Astrocyte (in vitro differentiated cells and primary cell): ENCODE data around the gene CYP19A1. TPM values are rescaled to one million over a fixed set of nuclear protein-coding genes. Genes with fewer than 3 reads are reported as not detected.

Experiments
- DNase-seq: peaks from one replicate; pipeline ENCODE4 v3.0.0-alpha.2; 2010; ENCODE audit warnings: low read depth
- FAIRE-seq: peaks from 2 replicates; lab custom pipeline; 2011; peaks lifted over from hg19 to GRCh38; lab: Jason Lieb, UNC
- H2AFZ ChIP-seq: 2 replicates; pipeline ENCODE4 v1.6.0; 2012; ENCODE audit warnings: low read depth, low read length, inconsistent platforms
- H3K27ac ChIP-seq: 2 replicates; pipeline ENCODE4 v1.5.1; 2011; ENCODE audit warnings: low read depth, low read length, inconsistent platforms
- H3K27me3 ChIP-seq: 2 replicates; pipeline ENCODE4 v1.6.0; 2011; ENCODE audit warnings: low read length, inconsistent platforms; ENCODE audit not compliant: insufficient read depth
- H3K36me3 ChIP-seq: 2 replicates; pipeline ENCODE4 v1.5.1; 2011; ENCODE audit warnings: low read length, inconsistent platforms; ENCODE audit not compliant: insufficient read depth
- H3K4me1 ChIP-seq: 2 replicates; pipeline ENCODE4 v1.5.1; 2011; ENCODE audit warnings: low read length, inconsistent platforms; ENCODE audit not compliant: insufficient read depth
- H3K4me2 ChIP-seq: 2 replicates; pipeline ENCODE4 v1.6.0; 2012; ENCODE audit warnings: low read length, inconsistent platforms
- H3K4me3 ChIP-seq: 2 replicates; pipeline ENCODE4 v1.5.1; 2011; ENCODE audit warnings: low read depth, mild to moderate bottlenecking, low read length, inconsistent platforms; ENCODE audit not compliant: insufficient read depth
- H3K79me2 ChIP-seq: 2 replicates; pipeline ENCODE4 v1.6.0; 2012; ENCODE audit warnings: mild to moderate bottlenecking, low read length, inconsistent platforms; ENCODE audit not compliant: insufficient read depth
- H3K9ac ChIP-seq: 2 replicates; pipeline ENCODE4 v1.6.0; 2012; ENCODE audit warnings: mild to moderate bottlenecking, low read length, inconsistent platforms
- H3K9me3 ChIP-seq: 2 replicates; pipeline ENCODE4 v1.5.1; 2012; ENCODE audit warnings: low read depth, mild to moderate bottlenecking, low read length, inconsistent platforms; ENCODE audit not compliant: insufficient read depth
- H4K20me1 ChIP-seq: 2 replicates; pipeline ENCODE4 v1.6.0; 2012; ENCODE audit warnings: low read length, inconsistent platforms; ENCODE audit not compliant: insufficient read depth
- H3K27ac Mint-ChIP-seq: one replicate; pipeline ENCODE4 v1.8.0; 2021; ENCODE audit warnings: mild to moderate bottlenecking, mixed read lengths; ENCODE audit not compliant: unreplicated experiment
- H3K27me3 Mint-ChIP-seq: one replicate; pipeline ENCODE4 v1.8.0; 2021; ENCODE audit warnings: low read depth, mixed read lengths; ENCODE audit not compliant: unreplicated experiment
- H3K36me3 Mint-ChIP-seq: one replicate; pipeline ENCODE4 v1.8.0; 2021; ENCODE audit warnings: low read depth, mixed read lengths; ENCODE audit not compliant: unreplicated experiment
- H3K4me1 Mint-ChIP-seq: one replicate; pipeline ENCODE4 v1.8.0; 2021; ENCODE audit warnings: low read depth, mixed read lengths; ENCODE audit not compliant: unreplicated experiment
- H3K4me3 Mint-ChIP-seq: one replicate; pipeline ENCODE4 v1.8.0; 2021; ENCODE audit warnings: mild to moderate bottlenecking, moderate library complexity, mixed read lengths; ENCODE audit not compliant: unreplicated experiment
- H3K9me3 Mint-ChIP-seq: one replicate; pipeline ENCODE4 v1.8.0; 2021; ENCODE audit warnings: mild to moderate bottlenecking, mixed read lengths; ENCODE audit not compliant: unreplicated experiment
- CTCF ChIP-seq: IDR thresholded peaks from 2 replicates; pipeline ENCODE4 v1.5.1; 2011; ENCODE audit warnings: low read depth, mild to moderate bottlenecking, inconsistent platforms, low read length, moderate library complexity; ENCODE audit not compliant: insufficient read depth
- EZH2 ChIP-seq: IDR thresholded peaks from 2 replicates; pipeline ENCODE4 v1.6.1; 2012; ENCODE audit warnings: mild to moderate bottlenecking, low read length, inconsistent platforms; ENCODE audit not compliant: insufficient read depth
- total RNA-seq: library from RNA; stranded (reverse); gene quantifications from 2 replicates; pipeline ENCODE4 v1.2.1, GENCODE V29; 2021

CYP19A1 gene
- total RNA-seq, 1 donor from 2014 or later = 0.75 TPM

GRCh38 chr15:51349156-51349844 lies 10.9 kb upstream of the CYP19A1 start:
- Histone ChIP-seq H3K27ac (no peak overlapping the region), H3K9me3 (no peaks in the 10 kb centered on the region), H3K4me1 (no peaks in the 10 kb centered on the region), H4K20me1 (no peaks in the 10 kb centered on the region), H3K4me2 (no peak overlapping the region), H2AFZ (no peak overlapping the region), H3K36me3 (no peaks in the 10 kb centered on the region), H3K9ac (no peak overlapping the region), H3K4me3 (no peak overlapping the region), H3K27me3 (peaks cover 27% of the 10 kb centered on the region), H3K79me2 (no peaks in the 10 kb centered on the region)
- FAIRE-seq (no peak), DNase-seq (no peak)
- H3K9me3 Mint-ChIP-seq = no peaks in the 10 kb centered on the region
- no peaks in the 10 kb centered on the region for H3K36me3 Mint-ChIP-seq
- H3K27ac Mint-ChIP-seq = no peak overlapping the region
- H3K4me3 Mint-ChIP-seq = no peak overlapping the region
- TF ChIP-seq EZH2 = no peak
- no peak for TF ChIP-seq CTCF
- H3K4me1 Mint-ChIP-seq = no peaks in the 10 kb centered on the region
- H3K27me3 Mint-ChIP-seq = peaks cover 12% of the 10 kb centered on the region

- peaks cover 19% of the 10 kb centered on the region for H3K27me3 Mint-ChIP-seq
- Histone ChIP-seq H3K4me3 (no peak overlapping the region), H3K4me1 (no peaks in the 10 kb centered on the region), H3K79me2 (no peaks in the 10 kb centered on the region), H3K27ac (no peak overlapping the region), H3K9me3 (no peaks in the 10 kb centered on the region), H3K9ac (no peak overlapping the region), H3K36me3 (no peaks in the 10 kb centered on the region), H4K20me1 (no peaks in the 10 kb centered on the region), H3K4me2 (no peak overlapping the region), H2AFZ (no peak overlapping the region), H3K27me3 (peaks cover 28% of the 10 kb centered on the region)
- no peaks in the 10 kb centered on the region for H3K4me1 Mint-ChIP-seq
- no peak for FAIRE-seq
- DNase-seq = no peak
- H3K9me3 Mint-ChIP-seq = no peaks in the 10 kb centered on the region
- no peaks in the 10 kb centered on the region for H3K36me3 Mint-ChIP-seq
- TF ChIP-seq CTCF (no peak), EZH2 (no peak)
- H3K27ac Mint-ChIP-seq = no peak overlapping the region
- no peak overlapping the region for H3K4me3 Mint-ChIP-seq
Observed at GRCh38 chr15:51348688-51349087, 10.3 kb upstream of the CYP19A1 start.

GRCh38 chr15:51346136-51346535 lies 7.7 kb upstream of the CYP19A1 start:
- Mint-ChIP-seq H3K4me1 (peaks cover 3% of the 10 kb centered on the region), H3K36me3 (no peaks in the 10 kb centered on the region), H3K9me3 (no peaks in the 10 kb centered on the region), H3K27me3 (peaks cover 37% of the 10 kb centered on the region), H3K27ac (no peak overlapping the region), H3K4me3 (no peak overlapping the region)
- Histone ChIP-seq H3K4me3 (no peak overlapping the region), H3K4me1 (peaks cover 4% of the 10 kb centered on the region), H3K36me3 (no peaks in the 10 kb centered on the region), H3K9ac (no peak overlapping the region), H3K9me3 (no peaks in the 10 kb centered on the region), H3K27ac (no peak overlapping the region), H2AFZ (no peak overlapping the region), H4K20me1 (no peaks in the 10 kb centered on the region), H3K4me2 (no peak overlapping the region), H3K79me2 (no peaks in the 10 kb centered on the region), H3K27me3 (peaks cover 29% of the 10 kb centered on the region)
- no peak for DNase-seq
- TF ChIP-seq EZH2 (no peak), CTCF (no peak)
- FAIRE-seq = no peak
